ENCODE measurements around the gene AGTRAP. TPM values are rescaled to one million over a fixed set of nuclear protein-coding genes. Genes with fewer than 3 reads are reported as not detected.

AGTRAP gene
- total RNA-seq, 1 experiment from 2014 or later = 57.0 TPM

GRCh38 chr1:11770011-11770410 lies 34.1 kb downstream of the AGTRAP start:
- ChIA-PET CTCF (no interaction called here), POLR2A (no interaction called here)
- H3K27ac ChIP-seq (ENCODE audit: low read length) = no peak overlapping the region
- no peaks in the 10 kb centered on the region for H3K27me3 ChIP-seq (ENCODE audit: control insufficient read depth, insufficient read depth, low read length)
- no peak for DNase-seq (ENCODE audit: low read depth, low spot score)
- no peaks in the 10 kb centered on the region for H3K36me3 ChIP-seq (ENCODE audit: control insufficient read depth, insufficient read depth, low read length)
- BruUV-seq (replicated peaks) = no TSS peak
- TF ChIP-seq POLR2AphosphoS5 (IDR thresholded peaks at IDR 0.05; ENCODE audit: low read depth, low read length) (no peak), TCF7L2 (IDR thresholded peaks at IDR 0.05; ENCODE audit: low read depth, low read length) (no peak), SIN3A (IDR thresholded peaks at IDR 0.05; ENCODE audit: borderline replicate concordance, insufficient read depth, low read depth, low read length) (no peak), REST (IDR thresholded peaks at IDR 0.05; ENCODE audit: insufficient read depth in 1 of 2, low read depth in 2 of 2, low read length in 1 of 2) (no peak)
- TF ChIP-seq, protein P1, sequence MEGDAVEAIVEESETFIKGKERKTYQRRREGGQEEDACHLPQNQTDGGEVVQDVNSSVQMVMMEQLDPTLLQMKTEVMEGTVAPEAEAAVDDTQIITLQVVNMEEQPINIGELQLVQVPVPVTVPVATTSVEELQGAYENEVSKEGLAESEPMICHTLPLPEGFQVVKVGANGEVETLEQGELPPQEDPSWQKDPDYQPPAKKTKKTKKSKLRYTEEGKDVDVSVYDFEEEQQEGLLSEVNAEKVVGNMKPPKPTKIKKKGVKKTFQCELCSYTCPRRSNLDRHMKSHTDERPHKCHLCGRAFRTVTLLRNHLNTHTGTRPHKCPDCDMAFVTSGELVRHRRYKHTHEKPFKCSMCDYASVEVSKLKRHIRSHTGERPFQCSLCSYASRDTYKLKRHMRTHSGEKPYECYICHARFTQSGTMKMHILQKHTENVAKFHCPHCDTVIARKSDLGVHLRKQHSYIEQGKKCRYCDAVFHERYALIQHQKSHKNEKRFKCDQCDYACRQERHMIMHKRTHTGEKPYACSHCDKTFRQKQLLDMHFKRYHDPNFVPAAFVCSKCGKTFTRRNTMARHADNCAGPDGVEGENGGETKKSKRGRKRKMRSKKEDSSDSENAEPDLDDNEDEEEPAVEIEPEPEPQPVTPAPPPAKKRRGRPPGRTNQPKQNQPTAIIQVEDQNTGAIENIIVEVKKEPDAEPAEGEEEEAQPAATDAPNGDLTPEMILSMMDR (IDR thresholded peaks at IDR 0.05) = no peak
- no peaks in the 10 kb centered on the region for H3K9me3 ChIP-seq (ENCODE audit: control insufficient read depth, insufficient read depth, low read depth, low read length)
- in situ Hi-C loops (cut with HindIII; ENCODE audit: low pct_unique_long_range_greater_than_20kb, low sequenced_read_pairs) (no loop called here), intact Hi-C loops (cut with micrococcal nuclease; ENCODE audit: unreplicated experiment) (no loop called here)
- no peaks in the 10 kb centered on the region for H3K4me1 ChIP-seq (ENCODE audit: control insufficient read depth, insufficient read depth, low read length)
- no peak for ATAC-seq
- no peak overlapping the region for H3K4me3 ChIP-seq (ENCODE audit: low read depth in 2 of 2, low read length in 2 of 2)

DNA sequence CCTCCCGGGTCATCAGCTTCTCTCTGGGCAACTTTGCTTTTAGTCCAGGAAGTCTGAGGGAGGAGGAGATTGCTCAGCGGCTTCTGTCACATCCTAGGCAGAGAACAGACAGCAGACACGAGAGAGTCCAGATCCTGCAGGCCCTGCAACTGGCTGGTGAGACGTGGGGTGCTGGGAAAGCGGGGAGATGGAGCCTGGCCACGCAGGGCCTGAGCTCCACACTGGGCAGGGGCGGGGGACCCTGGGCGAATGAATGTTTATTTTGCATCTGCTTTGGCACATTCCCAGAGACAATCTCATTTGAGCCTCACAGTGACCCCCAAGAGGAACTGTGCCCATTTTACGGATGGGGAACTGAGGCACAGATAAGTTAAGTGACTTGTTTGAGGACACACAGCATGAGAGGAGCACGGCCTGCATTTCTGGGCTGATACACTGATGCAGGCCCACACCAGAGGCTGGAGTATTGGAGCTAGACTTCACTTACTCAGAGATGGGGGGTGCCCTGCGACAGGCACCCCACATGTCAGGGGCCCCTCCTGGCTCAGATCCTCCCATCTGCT lies 35.6 kb downstream of the AGTRAP start:
- Histone ChIP-seq H3K27ac (ENCODE audit: low read length) (no peak overlapping the region), H3K27me3 (ENCODE audit: control insufficient read depth, insufficient read depth, low read length) (no peaks in the 10 kb centered on the region), H3K9me3 (ENCODE audit: control insufficient read depth, insufficient read depth, low read depth, low read length) (no peaks in the 10 kb centered on the region), H3K4me1 (ENCODE audit: control insufficient read depth, insufficient read depth, low read length) (no peaks in the 10 kb centered on the region), H3K36me3 (ENCODE audit: control insufficient read depth, insufficient read depth, low read length) (no peaks in the 10 kb centered on the region), H3K4me3 (ENCODE audit: low read depth in 2 of 2, low read length in 2 of 2) (no peak overlapping the region)
- CTCF ChIA-PET = no interaction called here
- TF ChIP-seq REST (IDR thresholded peaks at IDR 0.05; ENCODE audit: insufficient read depth in 1 of 2, low read depth in 2 of 2, low read length in 1 of 2) (no peak), TCF7L2 (IDR thresholded peaks at IDR 0.05; ENCODE audit: low read depth, low read length) (no peak), POLR2AphosphoS5 (IDR thresholded peaks at IDR 0.05; ENCODE audit: low read depth, low read length) (no peak), SIN3A (IDR thresholded peaks at IDR 0.05; ENCODE audit: borderline replicate concordance, insufficient read depth, low read depth, low read length) (no peak)
- TF ChIP-seq, protein P1 (IDR thresholded peaks at IDR 0.05) = no peak
- in situ Hi-C loops (cut with HindIII; ENCODE audit: low pct_unique_long_range_greater_than_20kb, low sequenced_read_pairs) = no loop called here
- intact Hi-C loops (cut with micrococcal nuclease; ENCODE audit: unreplicated experiment) = no loop called here
- BruUV-seq (replicated peaks) = no TSS peak
- DNase-seq (ENCODE audit: low read depth, low spot score) (no peak), ATAC-seq (no peak)
- POLR2A ChIA-PET = interaction anchor here (0.7 kb wide), 1 partner anchor 234 kb away, joined by 4 read pairs; no protein-coding TSS in a partner anchor

Data from Panc1 (cell line).